Measurements from ENCODE around the gene PSMD13.
"Not testable (repeated sequence)": the region's sequence is repeated elsewhere in the genome, so short reads cannot be mapped to it uniquely, and the experiment has no call there.

The PSMD13 gene

DNA sequence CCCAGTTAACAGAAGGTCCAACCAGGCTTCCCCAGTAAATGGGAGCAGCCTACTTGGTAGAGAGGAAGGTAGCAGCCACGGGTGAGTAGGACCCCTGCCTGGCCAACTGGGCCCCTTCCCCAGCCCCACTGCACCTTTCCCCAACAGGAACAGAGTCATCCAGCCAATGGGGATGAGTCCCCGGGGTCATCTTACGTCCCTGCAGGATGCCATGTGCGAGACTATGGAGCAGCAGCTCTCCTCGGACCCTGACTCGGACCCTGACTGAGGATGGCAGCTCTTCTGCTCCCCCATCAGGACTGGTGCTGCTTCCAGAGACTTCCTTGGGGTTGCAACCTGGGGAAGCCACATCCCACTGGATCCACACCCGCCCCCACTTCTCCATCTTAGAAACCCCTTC lies 22.7 kb upstream of the PSMD13 start:
- DNase-seq (ENCODE audit: low read depth): no peak
- no peak overlapping the region for H3K4me3 ChIP-seq (ENCODE audit: low read depth, low read length)
- TF ChIP-seq, protein P1, sequence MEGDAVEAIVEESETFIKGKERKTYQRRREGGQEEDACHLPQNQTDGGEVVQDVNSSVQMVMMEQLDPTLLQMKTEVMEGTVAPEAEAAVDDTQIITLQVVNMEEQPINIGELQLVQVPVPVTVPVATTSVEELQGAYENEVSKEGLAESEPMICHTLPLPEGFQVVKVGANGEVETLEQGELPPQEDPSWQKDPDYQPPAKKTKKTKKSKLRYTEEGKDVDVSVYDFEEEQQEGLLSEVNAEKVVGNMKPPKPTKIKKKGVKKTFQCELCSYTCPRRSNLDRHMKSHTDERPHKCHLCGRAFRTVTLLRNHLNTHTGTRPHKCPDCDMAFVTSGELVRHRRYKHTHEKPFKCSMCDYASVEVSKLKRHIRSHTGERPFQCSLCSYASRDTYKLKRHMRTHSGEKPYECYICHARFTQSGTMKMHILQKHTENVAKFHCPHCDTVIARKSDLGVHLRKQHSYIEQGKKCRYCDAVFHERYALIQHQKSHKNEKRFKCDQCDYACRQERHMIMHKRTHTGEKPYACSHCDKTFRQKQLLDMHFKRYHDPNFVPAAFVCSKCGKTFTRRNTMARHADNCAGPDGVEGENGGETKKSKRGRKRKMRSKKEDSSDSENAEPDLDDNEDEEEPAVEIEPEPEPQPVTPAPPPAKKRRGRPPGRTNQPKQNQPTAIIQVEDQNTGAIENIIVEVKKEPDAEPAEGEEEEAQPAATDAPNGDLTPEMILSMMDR (IDR thresholded peaks at IDR 0.05; ENCODE audit: control insufficient read depth, extremely low read depth, insufficient read depth): no peak

DNA sequence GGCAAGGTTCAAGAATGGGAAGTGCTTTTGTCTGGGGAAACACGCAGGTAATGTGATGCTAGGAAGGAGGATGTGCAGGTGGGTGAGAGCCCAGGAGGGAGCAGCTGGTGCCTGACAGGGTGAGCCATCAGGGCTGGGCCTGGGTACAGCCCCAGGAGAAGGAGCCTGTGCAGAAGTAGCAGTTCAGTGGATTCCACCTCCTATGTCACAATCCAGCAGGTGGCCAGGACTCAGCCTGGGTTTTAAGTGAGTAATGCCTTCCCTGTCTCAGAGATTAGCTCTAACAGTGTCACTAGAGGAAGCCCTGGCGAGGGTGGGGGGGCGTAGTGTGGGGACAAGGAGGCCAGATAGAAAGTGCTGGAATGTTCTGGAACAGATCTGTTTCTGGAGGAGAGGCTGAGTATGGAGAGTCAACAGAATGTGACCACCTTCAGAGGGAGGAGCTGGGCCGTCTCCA lies 21.2 kb upstream of the PSMD13 start:
- H3K4me3 ChIP-seq (ENCODE audit: low read depth, low read length): no peak overlapping the region
- TF ChIP-seq, protein P1 (IDR thresholded peaks at IDR 0.05; ENCODE audit: control insufficient read depth, extremely low read depth, insufficient read depth): no peak
- DNase-seq (ENCODE audit: low read depth): no peak

DNA sequence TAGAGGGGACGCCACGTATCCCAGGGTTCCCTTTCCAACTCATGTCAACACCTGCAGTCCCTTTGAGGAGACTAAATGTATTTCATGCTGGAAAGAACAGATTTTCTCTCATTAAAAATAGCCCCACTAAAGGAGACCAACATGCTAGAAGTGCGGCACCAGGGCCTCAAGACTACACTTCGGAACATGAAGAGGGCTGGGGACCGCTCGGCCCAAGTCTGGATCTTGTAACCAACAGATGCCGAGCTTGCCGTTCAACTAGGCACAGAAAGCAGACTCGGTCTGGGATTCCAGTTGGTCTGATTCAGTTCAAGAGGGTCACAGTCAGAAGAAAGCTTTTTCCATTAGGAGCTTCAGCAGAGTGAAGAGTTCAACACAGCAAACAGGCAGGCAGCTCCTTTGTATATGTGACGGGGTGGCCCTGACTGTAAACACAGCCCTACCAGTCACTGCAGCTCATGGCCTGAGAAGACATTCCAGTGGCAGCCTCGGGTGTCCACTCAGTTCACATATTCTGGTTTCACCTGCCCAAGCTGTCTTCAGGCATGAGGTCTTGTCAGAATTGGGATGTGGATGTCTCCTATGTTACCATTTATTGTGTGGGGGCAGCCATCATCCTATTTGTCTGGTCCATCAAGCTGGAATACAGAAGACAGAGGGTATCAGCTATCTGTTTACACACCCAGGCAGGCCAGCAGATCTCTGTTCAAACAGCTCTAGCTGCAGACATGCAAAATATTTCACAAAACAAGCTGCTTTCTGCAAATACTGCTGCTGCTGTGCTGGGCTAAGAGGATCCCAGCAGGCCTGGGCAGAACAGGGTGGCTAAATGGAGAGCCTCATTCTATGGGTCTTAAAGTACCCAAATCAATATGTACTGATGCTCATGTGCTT lies 20.4 kb upstream of the PSMD13 start:
- no peak overlapping the region for H3K4me3 ChIP-seq (ENCODE audit: low read depth, low read length)
- TF ChIP-seq, protein P1 (IDR thresholded peaks at IDR 0.05; ENCODE audit: control insufficient read depth, extremely low read depth, insufficient read depth): no peak
- DNase-seq (ENCODE audit: low read depth): no peak

DNA sequence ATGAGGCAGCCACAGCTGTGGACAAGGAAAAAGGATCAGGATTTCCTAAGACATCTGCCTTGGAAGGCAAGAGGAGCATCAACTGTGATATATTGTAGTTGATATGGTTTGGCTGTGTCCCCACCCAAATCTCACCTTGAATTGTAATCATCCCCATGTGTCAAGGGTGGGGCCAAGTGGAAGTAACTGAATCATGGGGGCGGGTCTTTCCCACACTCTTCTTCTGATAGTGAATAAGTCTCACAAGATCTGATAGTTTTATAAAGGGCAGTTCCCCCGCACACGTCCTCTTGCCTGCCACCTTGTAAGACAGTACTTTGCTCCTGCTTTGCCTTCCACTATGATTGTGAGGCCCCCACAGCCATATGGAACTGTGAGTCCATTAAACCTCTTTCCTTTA lies 19.1 kb upstream of the PSMD13 start:
- no peak for DNase-seq (ENCODE audit: low read depth)
- no peak overlapping the region for H3K4me3 ChIP-seq (ENCODE audit: low read depth, low read length)
- TF ChIP-seq, protein P1 (IDR thresholded peaks at IDR 0.05; ENCODE audit: control insufficient read depth, extremely low read depth, insufficient read depth): no peak

DNA sequence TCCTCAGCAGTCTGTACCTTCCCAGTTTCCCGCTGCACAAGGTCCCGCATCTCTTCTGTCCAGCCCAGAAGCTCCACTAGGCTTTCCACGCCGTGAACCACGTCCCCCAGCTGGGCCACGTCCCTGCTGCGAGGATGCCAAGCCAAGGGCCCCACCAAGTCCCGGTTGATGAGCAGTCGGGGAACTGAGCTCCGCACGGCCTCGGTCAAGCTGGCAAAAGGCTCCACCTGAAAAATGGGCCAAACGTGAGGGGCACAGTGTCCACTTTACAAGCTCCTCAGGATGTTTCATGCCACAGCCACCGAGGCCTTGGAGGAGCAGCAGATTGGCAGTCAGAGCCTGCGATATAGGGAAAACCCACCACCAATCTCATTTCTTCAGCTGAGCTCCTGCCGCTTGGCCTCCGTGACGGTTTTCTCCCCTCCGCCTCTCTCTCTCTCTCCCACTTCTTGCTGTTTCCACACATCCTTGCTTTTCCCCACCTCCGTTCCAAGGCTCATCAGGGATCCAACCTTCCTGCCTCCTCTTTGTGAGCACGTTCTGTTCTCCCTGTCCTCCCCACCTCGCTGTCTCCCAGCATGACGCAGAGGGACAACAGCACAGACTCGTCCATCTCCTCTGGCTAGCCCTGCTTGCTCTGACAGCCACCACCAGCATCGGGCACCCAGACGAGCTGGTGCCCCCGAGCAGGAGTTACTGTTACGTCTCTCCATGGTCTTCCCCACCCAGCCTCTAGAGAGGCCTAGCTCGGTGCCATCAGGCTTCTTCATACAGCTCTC lies 17.8 kb upstream of the PSMD13 start:
- TF ChIP-seq, protein P1 (IDR thresholded peaks at IDR 0.05; ENCODE audit: control insufficient read depth, extremely low read depth, insufficient read depth): no peak
- H3K4me3 ChIP-seq (ENCODE audit: low read depth, low read length): no peak overlapping the region
- no peak for DNase-seq (ENCODE audit: low read depth)

DNA sequence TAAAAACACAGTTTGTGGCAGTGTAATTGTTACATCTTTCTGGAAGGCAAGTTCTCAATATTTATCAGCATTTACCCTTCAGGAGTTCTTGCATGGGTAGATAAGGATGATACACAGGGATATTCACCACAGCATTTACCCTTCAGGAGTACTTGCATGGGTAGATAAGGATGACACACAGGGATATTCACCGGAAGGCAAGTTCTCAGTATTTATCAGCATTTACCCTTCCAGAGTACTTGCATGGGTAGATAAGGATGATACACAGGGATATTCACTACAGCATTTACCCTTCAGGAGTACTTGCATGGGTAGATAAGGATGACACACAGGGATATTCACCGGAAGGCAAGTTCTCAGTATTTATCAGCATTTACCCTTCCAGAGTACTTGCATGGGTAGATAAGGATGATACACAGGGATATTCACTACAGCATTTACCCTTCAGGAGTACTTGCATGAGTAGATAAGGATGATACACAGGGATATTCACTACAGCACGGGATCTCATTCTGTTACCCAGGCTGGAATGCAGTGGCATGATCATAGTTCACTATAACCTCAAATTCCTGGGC lies 16.0 kb upstream of the PSMD13 start:
- not testable (repeated sequence) for H3K4me3 ChIP-seq (ENCODE audit: low read depth, low read length); DNase-seq (ENCODE audit: low read depth)

DNA sequence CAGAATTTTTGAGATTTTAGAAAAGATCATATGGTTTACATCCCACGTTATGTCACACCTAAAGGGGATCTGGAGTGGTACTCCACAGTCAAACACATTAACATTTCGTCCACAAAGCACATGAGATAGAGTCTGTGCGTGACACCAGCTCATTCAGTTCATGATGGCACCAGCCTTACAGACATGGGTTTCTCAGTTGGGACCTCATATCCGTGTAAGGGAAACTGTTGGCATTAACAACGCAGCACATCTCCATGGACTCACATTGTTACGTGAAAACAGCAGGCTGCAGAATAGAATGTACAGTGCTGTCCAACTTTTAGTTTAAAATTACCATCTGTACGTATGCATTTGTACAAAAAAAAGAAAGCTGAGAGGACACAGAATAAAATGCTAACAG lies 15.2 kb upstream of the PSMD13 start:
- TF ChIP-seq, protein P1 (IDR thresholded peaks at IDR 0.05; ENCODE audit: control insufficient read depth, extremely low read depth, insufficient read depth): no peak
- H3K4me3 ChIP-seq (ENCODE audit: low read depth, low read length): no peak overlapping the region
- DNase-seq (ENCODE audit: low read depth): no peak

Data from LNCaP clone FGC (cell line).